GM12801 (cell line): Measurements from ENCODE around the gene S100A9.

Experiments used
- CTCF ChIP-seq: IDR thresholded peaks from one replicate; pipeline ENCODE4 v1.5.1; 2011; ENCODE audit warnings: control low read depth; ENCODE audit not compliant: insufficient read length; ENCODE audit errors: extremely low read depth

S100A9 gene

GRCh38 chr1:153342178-153342577 lies 15.5 kb upstream of the S100A9 start:
- TF ChIP-seq CTCF, result no peak

DNA sequence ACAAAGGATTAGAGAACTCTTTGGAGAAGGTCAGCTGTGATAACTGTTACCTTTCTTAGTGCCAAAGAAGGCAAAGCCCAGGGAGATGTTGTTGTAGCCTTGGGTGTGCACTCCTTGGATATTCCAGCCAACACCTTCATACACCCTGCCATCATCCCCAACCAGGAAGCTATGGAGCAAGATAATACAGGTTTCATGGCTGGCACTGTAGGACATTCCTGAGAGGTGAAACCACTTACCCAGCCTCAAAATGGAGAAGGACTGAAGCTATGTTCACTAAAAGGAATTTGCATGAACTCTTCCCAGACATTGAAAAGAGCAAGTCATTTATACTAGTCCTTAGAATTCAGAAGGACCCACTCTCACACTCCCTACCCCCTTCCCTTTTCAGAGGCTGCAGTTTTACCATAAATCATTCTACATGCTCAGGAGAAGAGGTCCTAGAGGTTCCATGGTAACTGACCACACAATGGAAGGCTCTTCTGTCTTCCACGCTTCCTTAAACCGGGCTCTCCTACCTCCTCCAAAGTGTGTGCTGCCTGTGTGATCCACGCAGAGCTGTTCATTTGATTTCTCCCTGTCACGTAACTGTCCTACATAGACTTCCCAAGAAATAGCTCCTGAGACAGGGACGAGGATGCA lies 14.5 kb upstream of the S100A9 start:
- TF ChIP-seq CTCF, result no peak

GRCh38 chr1:153343811-153344717 lies 13.6 kb upstream of the S100A9 start:
- no peak for TF ChIP-seq CTCF

DNA sequence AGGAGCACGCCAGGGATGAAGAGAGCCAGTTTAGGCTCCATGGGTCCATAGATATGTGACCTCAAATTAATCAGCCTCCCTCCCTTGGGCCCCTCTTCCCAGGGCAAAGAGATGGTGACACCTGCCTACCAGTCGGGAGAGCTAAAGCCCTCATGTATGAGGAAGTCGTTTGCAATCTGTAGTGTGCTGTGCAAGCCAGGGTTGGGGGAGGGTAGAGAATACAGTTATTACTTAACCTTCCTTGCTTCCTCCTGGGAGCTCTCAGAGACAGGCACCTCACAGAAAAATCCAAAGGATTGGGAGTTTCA lies 13.0 kb upstream of the S100A9 start:
- TF ChIP-seq CTCF, result no peak

- TF ChIP-seq CTCF, result no peak
Observed at GRCh38 chr1:153345187-153346076, 12.2 kb upstream of the S100A9 start.

DNA sequence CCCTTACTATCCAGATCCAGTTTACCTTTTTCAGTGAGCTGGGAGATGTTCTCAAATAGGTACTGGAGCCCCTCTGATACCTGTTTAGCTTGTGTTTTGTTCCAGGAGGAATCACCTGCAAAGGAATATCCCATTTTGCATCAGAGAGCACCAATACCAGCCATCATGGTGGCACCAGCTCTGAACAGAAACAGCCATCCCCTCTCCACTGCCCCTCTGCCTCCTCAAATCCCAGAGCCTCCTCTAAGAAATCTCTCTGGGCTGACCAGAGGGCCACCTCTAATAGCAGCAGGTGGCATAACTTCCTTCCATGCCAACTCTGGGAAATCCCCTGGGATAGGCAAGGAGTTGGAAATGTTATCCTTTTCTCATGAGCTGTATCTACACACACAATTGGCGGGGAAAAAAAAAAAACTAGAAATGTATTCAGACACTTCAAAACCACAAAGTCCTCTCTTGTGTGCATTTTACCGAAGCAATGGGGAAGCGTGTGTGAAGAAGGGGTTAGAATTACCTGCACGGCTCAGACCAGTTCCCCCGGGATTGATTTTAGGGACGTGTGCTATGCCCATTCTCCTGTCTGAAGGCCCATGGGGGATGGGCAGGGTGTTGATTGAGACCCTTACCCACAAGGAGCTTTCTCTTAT lies 11.5 kb upstream of the S100A9 start:
- TF ChIP-seq CTCF, result no peak

GRCh38 chr1:153347856-153348255 lies 9.8 kb upstream of the S100A9 start:
- no peak for TF ChIP-seq CTCF
